ENCODE results near the gene SPRY4.
"Not testable (repeated sequence)": the region's sequence is repeated elsewhere in the genome, so short reads cannot be mapped to it uniquely, and the experiment has no call there.

The SPRY4 gene

DNA sequence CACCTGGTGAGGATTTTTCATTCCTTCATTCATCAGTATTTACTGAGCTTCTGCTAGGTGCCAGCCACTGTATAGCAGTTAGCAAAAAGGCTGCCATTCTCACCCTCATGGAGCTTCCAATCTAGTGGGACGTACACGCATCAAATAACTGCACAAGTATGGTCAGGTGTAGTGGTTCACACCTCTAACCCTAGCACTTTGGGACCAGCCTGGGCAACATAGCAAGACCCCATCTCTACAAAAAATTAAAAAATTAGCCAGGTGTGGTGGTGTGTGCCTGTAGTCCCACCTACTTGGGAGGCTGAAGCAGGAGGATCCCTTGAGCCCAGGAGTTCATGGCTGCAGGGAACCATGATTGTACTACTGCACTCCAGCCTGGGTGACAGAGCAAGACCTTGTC lies 8.9 kb upstream of the SPRY4 start:
- DNase-seq (ENCODE audit: low spot score): not testable (repeated sequence)

DNA sequence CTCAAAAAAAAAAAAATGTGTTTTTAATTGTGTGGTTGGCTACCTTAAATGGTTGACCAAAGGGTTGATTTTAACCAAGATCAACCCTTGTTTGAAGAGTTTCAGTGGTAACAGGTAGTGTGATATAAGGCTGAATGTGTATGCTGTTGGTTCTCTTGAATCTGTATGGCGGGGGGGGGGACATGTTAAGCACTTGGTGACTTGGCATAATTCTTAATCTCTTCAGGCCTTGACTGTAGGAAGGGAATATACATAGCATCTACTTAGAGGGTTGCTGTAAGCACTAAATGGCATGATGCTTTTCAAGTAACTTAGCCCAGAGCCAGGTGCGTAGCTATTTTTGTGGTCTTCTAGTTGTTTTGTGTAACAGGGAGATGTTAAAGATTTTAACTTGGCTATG lies 5.6 kb upstream of the SPRY4 start:
- no peak for DNase-seq (ENCODE audit: low spot score)

DNA sequence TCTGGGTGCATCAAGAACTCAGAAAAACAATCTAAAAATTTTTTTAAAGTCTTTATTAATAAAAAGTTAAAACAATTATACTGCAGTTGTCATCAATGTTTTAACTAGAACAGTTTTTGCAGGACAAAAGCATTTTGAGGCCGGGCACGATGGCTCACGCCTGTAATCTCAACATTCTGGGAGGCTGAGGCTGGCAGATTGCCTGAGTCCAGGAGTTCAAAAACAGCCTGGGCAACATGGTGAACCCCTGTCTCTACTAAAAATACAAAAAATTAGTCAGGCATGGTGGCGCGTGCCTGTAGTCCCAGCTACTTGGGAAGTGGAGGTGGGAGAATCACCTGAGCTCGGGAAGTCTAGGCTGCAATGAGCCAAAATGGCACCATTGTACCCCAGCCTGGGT lies 5.2 kb upstream of the SPRY4 start:
- no peak for DNase-seq (ENCODE audit: low spot score)

DNA sequence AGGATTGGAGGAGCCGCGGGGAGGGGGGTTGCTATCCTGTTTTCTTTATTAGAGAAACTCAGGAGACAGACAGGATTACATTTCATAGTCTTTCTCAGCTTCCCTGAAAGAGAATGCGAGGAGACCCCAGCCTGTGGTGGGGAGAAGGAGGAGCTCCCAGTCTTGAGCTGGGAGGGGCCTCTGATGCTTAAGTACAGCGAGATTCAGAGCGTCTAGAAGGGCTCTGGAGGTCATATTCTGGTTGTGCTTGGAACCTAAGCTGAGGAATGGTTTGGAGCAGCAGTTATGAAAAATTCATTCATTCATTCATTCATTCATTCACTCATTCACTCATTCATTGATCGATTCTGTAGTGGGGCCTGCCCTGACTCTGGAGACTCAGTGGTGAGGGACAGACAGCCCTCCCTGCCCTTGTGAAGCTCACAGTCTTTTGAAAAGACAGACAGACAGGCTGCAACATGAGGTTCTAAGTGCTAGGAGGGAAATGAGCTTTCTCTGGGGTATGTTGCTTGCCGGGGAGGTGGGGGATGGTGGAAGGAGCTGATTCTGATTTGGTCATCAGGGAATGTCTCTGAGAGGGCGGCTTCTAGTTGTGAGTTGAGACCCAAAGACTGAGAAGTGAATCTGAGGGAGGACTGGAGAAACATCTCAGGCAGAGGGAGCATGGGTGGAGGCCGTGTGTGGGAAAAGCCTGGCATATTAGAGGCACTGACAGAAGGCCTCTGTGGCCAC lies 2.5 kb upstream of the SPRY4 start:
- no peak for DNase-seq (ENCODE audit: low spot score)

DNA sequence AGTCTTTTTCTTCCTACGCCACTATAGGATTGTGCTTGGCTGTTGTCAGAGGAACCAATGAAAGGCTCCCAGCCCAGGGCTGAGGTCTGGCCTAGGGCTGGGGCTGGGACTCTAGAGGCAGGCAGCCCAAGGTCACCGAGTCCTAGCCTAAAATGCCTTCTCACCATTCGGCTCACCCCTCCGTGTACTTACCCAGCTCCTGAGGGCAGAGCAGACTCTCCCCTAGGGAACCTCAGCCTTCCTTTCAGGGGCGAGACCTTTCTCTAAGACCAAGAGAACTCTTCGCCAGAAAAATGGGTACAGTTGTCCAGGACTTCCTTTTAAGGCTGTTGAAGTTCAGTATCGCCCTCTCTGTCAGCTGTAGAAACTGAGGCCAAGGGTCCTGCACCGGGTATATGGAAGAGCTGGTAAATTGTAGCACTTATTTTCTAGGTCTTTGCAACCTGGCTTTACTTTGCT lies 1.7 kb upstream of the SPRY4 start:
- DNase-seq (ENCODE audit: low spot score): no peak

DNA sequence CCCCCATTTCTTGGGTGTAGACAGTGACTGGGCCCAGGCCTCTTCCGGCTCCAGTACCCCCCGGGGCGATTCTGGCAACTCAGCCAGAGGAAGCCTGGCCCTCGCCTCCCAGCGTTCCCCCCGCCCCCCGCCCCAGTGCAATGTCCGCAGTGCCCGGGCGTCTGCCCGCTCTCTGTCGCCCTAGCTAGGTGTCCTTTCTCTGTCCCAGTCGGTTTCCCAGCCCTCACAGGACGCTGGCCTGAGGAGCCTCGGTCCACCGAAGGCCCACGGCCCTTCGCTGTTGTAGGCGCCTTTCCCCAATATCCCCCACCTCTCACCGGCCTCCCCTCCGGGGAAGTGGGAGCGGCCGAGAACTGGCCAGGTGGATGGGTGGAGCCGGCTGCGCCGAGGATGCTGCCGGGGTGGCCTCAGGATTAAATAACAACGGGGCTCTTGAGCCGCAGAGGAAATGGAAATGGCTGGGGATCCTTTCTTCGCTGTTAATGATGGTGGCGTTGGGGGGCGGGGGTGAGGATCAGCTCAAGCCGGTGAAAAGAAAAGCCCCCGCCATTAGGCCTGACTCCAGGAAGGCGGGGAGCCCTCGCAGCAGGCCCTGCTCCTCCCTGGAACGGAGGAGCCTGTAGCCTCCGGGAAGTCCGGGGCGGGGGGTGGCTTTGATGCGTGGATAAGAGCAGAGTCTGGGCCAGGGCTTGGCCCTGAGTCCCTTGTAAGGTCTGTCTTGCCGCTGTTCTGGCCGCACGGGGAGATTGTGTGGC lies 1.1 kb upstream of the SPRY4 start:
- no peak for DNase-seq (ENCODE audit: low spot score)

DNA sequence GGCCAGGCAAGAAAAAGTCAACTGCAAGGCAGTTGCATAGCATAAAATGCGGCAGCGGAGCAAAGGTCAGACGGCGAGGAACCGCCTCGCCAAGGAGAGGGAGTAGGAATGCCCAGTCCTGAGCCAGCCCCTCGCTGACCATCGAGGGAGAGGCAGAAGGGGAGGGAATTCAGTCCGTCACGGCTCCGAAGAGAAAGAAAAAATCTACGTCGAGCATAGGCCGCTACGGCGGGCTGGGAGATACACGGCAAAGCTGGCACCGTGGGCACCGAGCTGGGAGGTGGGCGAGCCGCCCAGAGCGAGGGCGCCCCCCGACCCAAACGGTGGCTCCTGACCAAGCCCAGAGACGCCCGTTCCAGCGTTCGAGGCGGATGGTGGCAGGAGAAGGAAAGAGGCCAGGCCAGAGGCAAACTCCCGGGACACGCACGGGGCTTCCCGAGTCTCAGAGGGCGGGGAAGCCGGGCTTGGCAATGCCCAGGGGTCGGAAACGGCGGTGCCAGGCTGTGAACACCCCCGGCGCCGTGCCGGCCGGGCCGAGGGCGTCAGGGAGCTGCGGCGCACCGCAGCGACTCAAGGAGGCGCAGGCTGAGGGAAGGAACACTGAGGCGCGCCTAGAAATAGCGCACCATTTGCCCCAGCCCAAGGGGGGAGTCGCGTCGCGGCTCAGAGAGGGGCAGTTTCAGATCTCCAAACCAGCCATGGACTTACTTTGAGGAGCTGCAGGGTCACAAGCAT lies 518 bp downstream of the SPRY4 start:
- no peak for DNase-seq (ENCODE audit: low spot score)

DNA sequence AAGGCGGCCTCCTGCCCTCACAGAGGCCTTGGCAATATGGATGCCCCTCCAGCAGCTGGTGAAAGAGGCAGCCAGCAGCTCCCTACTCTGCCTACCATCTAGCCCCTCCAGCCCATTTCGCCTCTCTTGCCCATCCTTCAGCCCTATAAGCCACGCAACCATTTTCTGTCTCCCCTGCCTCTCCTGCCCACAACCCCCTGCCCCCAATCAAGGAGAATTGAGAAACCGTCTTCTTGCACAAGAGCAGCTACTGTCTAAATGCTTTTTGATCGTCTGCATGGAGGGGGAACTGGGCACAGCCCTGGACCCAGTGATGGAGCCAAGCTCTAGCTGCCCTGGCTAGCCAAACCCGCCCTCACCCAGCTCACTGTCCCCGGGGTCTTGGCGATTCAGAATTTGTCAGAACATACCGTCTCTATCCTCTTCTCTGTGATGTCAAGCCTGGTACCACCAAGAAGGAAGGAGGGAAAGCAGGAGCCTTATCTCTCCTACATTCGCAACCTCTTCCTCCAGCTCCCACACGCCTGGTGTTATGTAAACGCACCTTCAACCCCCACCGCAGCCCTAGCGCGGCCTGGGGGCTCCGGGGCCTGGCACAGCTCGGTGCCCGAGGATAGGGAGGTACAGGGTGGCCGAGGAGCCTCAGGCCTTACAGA lies 1.2 kb downstream of the SPRY4 start:
- DNase-seq (ENCODE audit: low spot score): no peak

DNA sequence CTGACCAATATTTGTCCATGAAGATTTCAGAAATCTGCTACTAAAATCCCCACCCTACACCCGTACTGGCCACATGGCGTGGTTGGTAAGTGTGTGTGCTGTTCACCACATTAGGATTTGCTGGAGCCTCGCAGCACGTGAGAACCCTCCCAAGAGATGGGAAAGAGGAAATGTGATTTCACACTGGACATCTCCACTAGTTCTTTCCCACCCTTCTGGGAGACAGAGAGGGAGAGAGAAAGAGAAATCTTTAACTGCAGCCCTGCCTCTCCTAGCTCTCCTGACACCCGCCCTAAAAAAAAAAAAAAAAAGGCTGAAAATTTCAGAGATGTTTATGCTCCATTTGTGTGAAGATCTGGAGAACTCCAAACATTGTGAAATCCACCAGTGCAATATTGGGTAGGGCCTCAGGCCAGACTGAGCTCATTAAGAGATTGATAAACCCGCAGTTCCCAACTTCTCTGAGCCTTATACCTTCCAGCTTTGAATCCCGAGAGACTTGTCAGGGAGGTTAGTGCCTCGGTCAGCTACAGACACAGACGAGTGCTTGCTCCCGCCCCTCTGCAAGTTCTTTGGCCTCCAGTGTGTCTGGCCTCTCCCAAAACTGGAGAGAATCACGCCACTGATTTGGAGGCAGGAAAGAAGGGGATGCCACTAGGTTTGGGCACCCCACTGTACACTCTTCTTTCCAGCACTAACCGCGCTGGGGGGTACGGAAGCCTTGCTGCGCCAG lies 1.9 kb downstream of the SPRY4 start:
- no peak for DNase-seq (ENCODE audit: low spot score)

DNA sequence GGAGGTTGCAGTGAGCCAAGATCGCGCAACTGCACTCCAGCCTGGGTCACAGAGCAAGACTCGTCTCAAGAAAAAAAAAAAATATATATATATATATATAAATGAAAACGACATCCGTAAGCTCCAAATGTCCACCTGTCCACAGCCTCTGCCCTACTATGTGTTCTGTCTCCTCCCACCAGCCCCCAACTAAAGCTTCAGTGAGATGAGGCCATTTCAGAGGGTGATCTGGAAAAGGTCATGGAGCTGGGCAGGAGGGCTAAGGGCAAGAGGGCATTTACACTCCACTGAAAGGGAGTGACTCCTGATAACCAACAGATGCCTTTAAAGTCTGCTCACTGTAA lies 2.4 kb downstream of the SPRY4 start:
- no peak for DNase-seq (ENCODE audit: low spot score)

DNA sequence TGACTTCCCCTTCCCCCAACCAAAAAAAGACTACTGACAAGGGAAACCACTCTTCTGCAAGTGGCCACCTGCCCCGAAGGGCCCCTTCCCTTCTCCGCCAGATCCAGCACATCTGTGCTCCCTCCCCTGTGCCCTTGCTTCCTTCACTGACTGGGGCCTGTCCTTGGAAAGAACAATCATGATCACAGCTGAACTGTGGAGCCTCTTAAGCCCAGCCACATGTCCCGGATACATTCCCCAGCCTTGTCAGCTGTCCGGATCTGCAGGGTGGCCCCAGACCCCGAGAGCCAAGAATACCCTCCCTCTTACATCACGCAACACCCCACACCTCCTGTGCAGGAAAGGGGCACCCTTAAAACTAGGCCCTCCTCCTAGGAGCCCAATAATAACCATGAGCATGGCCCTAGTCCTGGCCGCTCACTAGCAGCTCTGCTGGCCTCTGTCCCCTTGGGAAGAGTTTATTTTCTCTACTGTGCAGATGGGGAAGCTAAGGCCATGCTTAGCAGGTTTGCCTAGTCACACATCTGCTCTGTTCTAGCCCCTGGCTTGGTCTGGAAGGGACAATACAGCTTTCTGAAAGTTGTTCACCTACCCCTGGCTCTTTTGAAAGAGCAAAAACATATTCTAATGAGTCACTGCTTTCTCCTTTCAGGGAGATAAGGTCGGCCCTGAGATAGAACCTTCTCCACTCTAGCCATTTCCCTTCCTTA lies 3.8 kb downstream of the SPRY4 start:
- DNase-seq (ENCODE audit: low spot score): no peak

DNA sequence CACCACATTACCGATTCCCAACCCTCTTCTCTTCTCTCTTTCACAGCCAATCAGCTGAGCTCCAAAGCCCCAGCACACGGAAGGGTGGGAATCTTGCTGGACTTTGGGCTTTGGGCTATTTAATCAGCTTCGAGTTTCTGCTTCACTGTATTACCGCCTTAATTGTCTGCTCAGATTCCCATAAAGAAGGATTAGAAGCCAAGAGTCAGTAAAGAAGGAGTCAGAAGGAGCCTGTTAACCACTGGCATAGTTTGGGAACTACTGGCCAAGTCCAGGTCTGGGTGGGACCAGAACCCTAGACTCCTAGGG lies 4.4 kb downstream of the SPRY4 start:
- no peak for DNase-seq (ENCODE audit: low spot score)

DNA sequence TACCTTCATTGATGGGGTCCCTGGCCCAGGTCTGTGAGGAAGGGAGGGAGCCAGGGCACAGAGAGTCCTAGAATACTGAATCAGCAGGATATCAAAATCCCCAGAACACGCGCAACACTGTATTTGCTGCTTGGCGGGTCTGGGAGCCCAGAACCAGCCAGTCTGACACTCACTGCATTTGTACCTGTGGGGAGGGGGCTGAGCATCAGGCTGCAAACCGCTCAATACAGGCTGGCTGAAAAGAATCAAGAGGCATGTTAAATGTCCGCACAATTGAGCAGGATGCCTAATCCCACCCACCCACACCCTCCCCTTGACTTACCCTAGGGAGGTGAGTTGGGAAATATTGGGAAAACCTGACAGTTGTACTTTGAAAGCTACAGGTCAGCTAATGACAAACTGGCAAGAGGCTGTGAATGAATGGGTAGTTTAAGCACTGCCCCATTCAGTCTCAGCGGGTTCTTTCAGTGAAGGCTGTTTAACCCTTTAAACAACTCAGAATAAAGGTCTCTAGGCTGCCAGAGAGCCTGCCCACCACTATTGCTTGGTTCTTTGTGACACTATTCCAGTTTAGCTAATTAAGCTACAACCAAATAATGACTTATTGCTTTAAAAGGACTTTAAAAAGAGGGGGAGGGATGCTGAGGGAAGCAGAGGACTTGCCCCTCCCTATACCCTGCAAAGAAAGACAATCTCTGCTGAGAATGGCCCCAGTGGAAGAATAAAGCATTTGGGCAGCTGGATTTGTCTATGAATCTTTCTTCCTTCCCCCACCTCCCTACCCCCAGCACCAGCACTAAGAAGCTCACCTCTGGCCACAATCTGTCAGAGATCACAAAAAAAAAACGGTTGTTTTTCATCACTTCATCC lies 5.0 kb downstream of the SPRY4 start:
- DNase-seq (ENCODE audit: low spot score): no peak

DNA sequence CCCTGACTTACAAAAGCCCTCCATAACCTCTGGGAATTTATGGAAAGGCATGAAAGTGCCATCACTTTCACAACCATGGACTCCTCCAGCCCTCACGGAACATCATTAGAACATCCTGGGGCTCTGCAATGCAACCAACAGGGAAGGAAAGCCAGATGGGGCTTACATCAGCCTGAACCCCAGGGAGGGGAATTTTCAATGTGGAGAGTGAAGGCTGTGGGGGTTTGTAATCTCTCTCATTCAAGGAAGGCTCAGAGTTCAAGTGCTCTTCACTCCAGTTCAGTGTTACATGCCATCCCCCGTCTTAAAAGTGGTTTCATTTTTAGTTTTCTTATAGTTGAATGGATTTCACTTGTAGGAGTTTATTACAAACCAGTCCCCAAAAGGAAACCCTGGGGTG lies 5.7 kb downstream of the SPRY4 start:
- no peak for DNase-seq (ENCODE audit: low spot score)

DNA sequence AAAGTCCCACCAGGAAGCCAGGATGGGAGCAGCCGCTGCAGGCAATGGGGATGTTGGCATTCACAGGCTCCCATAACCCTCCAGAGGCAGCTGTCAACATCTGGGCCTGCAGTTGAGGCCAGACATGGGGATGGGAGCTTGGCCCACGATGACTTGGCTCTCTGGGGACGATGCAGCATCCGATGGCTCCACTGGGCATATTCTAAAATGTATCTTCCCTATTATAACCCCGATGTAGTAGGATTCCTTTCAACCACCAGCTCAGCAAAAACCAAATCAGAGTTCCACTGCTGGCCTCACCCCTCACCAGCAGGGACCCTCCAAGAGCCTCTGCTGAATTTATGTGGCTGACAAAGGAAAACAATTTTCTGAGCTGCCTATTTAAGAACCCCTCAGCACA lies 7.1 kb downstream of the SPRY4 start:
- DNase-seq (ENCODE audit: low spot score): no peak

DNA sequence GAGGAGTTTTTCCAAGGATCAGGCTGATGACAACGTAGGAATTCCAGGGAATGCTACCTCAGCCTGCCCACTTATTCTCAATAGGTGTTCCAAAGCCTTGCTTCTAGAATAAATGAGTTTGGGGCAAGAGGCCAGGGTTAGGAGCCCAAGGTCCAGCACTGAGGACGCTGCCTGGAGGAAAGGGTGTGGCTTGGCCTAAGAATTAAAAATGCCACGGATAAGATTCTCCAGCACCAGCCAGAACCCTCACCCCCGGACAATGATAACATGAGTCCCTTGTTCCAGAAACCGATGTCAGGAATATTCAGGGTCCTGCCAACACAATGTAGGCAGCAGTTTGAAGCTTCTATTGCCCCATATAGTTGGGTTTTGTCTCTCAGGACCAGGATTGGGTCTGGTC lies 7.6 kb downstream of the SPRY4 start:
- DNase-seq (ENCODE audit: low spot score): no peak

DNA sequence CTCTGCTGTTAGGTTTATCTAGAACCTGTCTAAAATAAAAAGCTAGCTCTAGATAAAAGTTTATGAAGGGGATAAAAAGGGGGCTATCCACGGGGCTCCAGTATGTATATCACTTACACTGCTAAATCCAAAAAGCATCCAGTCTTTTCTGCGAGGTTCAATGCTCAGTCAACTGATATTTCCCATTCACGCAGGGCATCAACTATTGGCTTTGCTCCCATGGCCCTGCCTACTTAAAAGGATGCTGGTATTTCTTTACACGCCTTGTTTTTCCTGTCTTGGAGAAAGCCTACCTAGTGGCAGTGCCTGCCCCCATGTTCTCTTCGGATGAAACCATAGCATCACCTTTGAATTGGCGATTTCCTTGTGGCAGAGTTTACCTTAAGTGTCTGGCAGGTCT lies 8.1 kb downstream of the SPRY4 start:
- DNase-seq (ENCODE audit: low spot score): no peak

DNA sequence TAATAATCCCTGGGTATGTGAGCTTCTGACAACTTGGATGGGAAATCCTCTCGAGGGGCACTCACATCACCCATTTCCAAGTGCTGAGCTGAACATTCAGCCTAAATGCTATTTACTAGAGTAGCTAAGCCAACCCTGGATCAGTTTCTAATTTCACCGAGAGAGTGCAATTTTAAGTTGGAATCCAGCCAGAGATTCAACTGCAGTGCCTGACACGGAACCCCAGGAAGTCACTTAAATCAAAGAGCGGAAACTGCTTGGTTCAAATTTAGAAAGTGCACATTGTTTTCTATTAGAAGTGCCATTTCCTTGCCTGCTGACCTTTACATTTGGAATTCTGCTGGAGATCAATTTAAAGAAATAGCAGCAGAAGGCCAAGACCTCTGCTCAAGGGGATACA lies 8.8 kb downstream of the SPRY4 start:
- no peak for DNase-seq (ENCODE audit: low spot score)

DNA sequence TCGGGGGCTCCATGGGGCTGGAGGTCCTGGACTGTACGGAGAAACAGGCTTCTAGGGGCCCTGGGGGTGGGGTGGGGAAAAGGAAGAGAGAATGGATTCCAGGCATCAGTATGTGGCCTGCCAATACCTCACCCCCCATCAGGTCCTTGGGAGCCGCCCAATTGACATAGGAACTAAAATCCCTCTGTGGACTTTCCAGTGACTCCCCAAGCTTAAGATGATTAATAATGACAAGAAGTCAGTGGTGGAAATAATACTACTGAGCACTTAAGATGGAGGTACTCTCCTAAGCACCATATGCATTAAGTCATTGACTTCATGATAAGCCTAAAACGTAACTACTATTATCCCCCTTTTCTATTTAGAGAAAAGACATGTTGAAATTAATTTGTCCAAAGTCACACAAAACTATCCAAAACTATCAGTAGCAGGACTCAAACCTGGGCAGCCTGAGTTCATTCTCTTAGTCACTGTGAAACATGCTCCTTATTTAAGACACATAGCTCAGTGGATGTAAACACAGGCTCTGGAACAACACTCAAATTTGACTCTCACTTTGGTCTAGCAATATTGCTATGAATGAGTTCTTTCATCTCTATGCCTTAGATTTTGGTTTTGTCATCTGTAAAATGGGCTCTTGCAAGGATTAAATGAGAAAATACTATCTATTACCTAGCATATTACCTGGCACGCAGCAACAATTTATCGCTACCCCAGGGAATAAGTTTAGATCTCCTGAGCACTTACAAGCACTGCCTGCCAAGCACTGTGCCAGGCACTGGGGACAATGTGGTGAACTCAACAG lies 9.5 kb downstream of the SPRY4 start:
- DNase-seq (ENCODE audit: low spot score): no peak

DNA sequence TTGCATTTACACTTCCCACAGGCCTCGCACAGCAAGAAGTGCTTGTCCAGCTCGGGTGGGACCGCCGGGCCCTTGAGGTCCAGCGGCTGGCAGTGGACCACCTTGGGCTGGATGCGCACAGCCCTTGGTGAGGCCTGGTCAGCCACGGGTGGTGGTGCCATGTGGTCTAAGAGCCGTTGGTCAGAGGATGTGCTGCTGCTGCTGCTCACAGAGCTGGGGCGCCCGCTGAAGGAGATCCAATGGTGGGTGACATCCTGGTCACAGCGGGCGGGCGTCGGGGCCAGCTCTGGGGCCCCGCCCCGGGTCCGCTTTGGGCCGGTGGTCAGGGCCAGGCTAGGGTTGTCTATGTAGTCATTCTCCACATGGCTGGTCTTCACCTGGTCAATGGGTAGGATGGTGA lies 10.2 kb downstream of the SPRY4 start:
- no peak for DNase-seq (ENCODE audit: low spot score)

Data from CD4-positive, alpha-beta T cell treated with Interleukin-2 at 100 ng/mL for 4 hours (primary cell).